Measurements from ENCODE around the gene SPG21.

The SPG21 gene

GRCh38 chr15:64959128-64959527 is 30.6 kb downstream of the SPG21 start:
- TF ChIP-seq EZH2 (IDR thresholded peaks at IDR 0.05; ENCODE audit: borderline replicate concordance, low read depth, low read length, severe bottlenecking), result no peak
- TF ChIP-seq, protein P1, sequence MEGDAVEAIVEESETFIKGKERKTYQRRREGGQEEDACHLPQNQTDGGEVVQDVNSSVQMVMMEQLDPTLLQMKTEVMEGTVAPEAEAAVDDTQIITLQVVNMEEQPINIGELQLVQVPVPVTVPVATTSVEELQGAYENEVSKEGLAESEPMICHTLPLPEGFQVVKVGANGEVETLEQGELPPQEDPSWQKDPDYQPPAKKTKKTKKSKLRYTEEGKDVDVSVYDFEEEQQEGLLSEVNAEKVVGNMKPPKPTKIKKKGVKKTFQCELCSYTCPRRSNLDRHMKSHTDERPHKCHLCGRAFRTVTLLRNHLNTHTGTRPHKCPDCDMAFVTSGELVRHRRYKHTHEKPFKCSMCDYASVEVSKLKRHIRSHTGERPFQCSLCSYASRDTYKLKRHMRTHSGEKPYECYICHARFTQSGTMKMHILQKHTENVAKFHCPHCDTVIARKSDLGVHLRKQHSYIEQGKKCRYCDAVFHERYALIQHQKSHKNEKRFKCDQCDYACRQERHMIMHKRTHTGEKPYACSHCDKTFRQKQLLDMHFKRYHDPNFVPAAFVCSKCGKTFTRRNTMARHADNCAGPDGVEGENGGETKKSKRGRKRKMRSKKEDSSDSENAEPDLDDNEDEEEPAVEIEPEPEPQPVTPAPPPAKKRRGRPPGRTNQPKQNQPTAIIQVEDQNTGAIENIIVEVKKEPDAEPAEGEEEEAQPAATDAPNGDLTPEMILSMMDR (IDR thresholded peaks at IDR 0.05; ENCODE audit: borderline replicate concordance, extremely low read depth, low read length, poor library complexity, severe bottlenecking), result no peak
- Histone ChIP-seq H3K4me3 (ENCODE audit: low read depth in 1 of 2, low read length in 2 of 2) (no peak overlapping the region), H2AFZ (ENCODE audit: low read depth, low read length) (no peak overlapping the region), H3K4me2 (ENCODE audit: insufficient read depth, low read length) (no peak overlapping the region), H3K36me3 (ENCODE audit: insufficient read depth, low read length) (peaks cover 57% of the 10 kb centered on the region), H3K27me3 (ENCODE audit: insufficient read depth, low read length, poor library complexity) (no peaks in the 10 kb centered on the region), H3K79me2 (ENCODE audit: insufficient read depth, low read length) (no peaks in the 10 kb centered on the region), H3K27ac (ENCODE audit: low read length) (no peak overlapping the region), H3K9ac (ENCODE audit: low read depth, low read length) (no peak overlapping the region), H3K4me1 (ENCODE audit: insufficient read depth, low read length) (no peaks in the 10 kb centered on the region), H3K9me3 (ENCODE audit: insufficient read depth, low read length, severe bottlenecking) (no peaks in the 10 kb centered on the region), H4K20me1 (ENCODE audit: insufficient read depth, low read length) (no peaks in the 10 kb centered on the region)
- DNase-seq (no peak), ATAC-seq (ENCODE audit: insufficient read depth, low read depth) (no peak)

GRCh38 chr15:64954395-64954794 is 35.3 kb downstream of the SPG21 start:
- Histone ChIP-seq H2AFZ (ENCODE audit: low read depth, low read length) (no peak overlapping the region), H3K4me3 (ENCODE audit: low read depth in 1 of 2, low read length in 2 of 2) (no peak overlapping the region), H3K9ac (ENCODE audit: low read depth, low read length) (no peak overlapping the region), H4K20me1 (ENCODE audit: insufficient read depth, low read length) (no peaks in the 10 kb centered on the region), H3K9me3 (ENCODE audit: insufficient read depth, low read length, severe bottlenecking) (no peaks in the 10 kb centered on the region), H3K79me2 (ENCODE audit: insufficient read depth, low read length) (no peaks in the 10 kb centered on the region), H3K27me3 (ENCODE audit: insufficient read depth, low read length, poor library complexity) (no peaks in the 10 kb centered on the region), H3K27ac (ENCODE audit: low read length) (no peak overlapping the region), H3K4me1 (ENCODE audit: insufficient read depth, low read length) (no peaks in the 10 kb centered on the region), H3K36me3 (ENCODE audit: insufficient read depth, low read length) (peaks cover 20% of the 10 kb centered on the region), H3K4me2 (ENCODE audit: insufficient read depth, low read length) (no peak overlapping the region)
- TF ChIP-seq, protein P1 (IDR thresholded peaks at IDR 0.05; ENCODE audit: borderline replicate concordance, extremely low read depth, low read length, poor library complexity, severe bottlenecking), result no peak
- no peak for TF ChIP-seq EZH2 (IDR thresholded peaks at IDR 0.05; ENCODE audit: borderline replicate concordance, low read depth, low read length, severe bottlenecking)
- no peak for DNase-seq
- no peak for ATAC-seq (ENCODE audit: insufficient read depth, low read depth)

- H3K36me3 ChIP-seq (ENCODE audit: insufficient read depth, low read length), result peaks cover 8% of the 10 kb centered on the region; the same call in 1 of the 2 replicates
- no peaks in the 10 kb centered on the region for H3K4me1 ChIP-seq (ENCODE audit: insufficient read depth, low read length)
- no peaks in the 10 kb centered on the region for H4K20me1 ChIP-seq (ENCODE audit: insufficient read depth, low read length)
- H3K4me2 ChIP-seq (ENCODE audit: insufficient read depth, low read length), result no peak overlapping the region
- ATAC-seq (ENCODE audit: insufficient read depth, low read depth), result no peak
- H3K9ac ChIP-seq (ENCODE audit: low read depth, low read length), result no peak overlapping the region
- TF ChIP-seq EZH2 (IDR thresholded peaks at IDR 0.05; ENCODE audit: borderline replicate concordance, low read depth, low read length, severe bottlenecking), result no peak
- TF ChIP-seq, protein P1 (IDR thresholded peaks at IDR 0.05; ENCODE audit: borderline replicate concordance, extremely low read depth, low read length, poor library complexity, severe bottlenecking), result no peak
- H3K27ac ChIP-seq (ENCODE audit: low read length), result no peak overlapping the region
- H3K9me3 ChIP-seq (ENCODE audit: insufficient read depth, low read length, severe bottlenecking), result no peaks in the 10 kb centered on the region
- no peak for DNase-seq
- H2AFZ ChIP-seq (ENCODE audit: low read depth, low read length), result no peak overlapping the region
- no peaks in the 10 kb centered on the region for H3K79me2 ChIP-seq (ENCODE audit: insufficient read depth, low read length)
- H3K27me3 ChIP-seq (ENCODE audit: insufficient read depth, low read length, poor library complexity), result no peaks in the 10 kb centered on the region
- H3K4me3 ChIP-seq (ENCODE audit: low read depth in 1 of 2, low read length in 2 of 2), result no peak overlapping the region
Observed at GRCh38 chr15:64951777-64952418, 37.8 kb downstream of the SPG21 start.

Data from DND-41 (cell line).